SJCRH30 (cell line): Measurements from ENCODE around the gene ASCL2. TPM values are rescaled to one million over a fixed set of nuclear protein-coding genes. Genes with fewer than 3 reads are reported as not detected.

Source experiments
- DNase-seq, 2 experiments: peaks; one replicate each; pipeline ENCODE4 v3.0.0-alpha.2; 2015 to 2020
- H3K27ac ChIP-seq: fragments of 250-450 bp; sonication (Bioruptor Pico); 2 replicates; pipeline ENCODE4 v1.5.1; 2020; ENCODE audit warnings: mild to moderate bottlenecking, moderate library complexity
- H3K27me3 ChIP-seq: fragments of 250-450 bp; sonication (Bioruptor Pico); 2 replicates; pipeline ENCODE4 v1.5.1; 2020; ENCODE audit warnings: mild to moderate bottlenecking, moderate library complexity
- H3K36me3 ChIP-seq: fragments of 250-450 bp; sonication (Bioruptor Pico); 2 replicates; pipeline ENCODE4 v1.5.1; 2020; ENCODE audit warnings: mild to moderate bottlenecking, moderate library complexity
- H3K4me1 ChIP-seq: fragments of 250-450 bp; sonication (Bioruptor Pico); 2 replicates; pipeline ENCODE4 v1.5.1; 2020; ENCODE audit warnings: mild to moderate bottlenecking, moderate library complexity
- H3K4me3 ChIP-seq: fragments of 250-450 bp; sonication (Bioruptor Pico); 2 replicates; pipeline ENCODE4 v1.5.1; 2020; ENCODE audit warnings: mild to moderate bottlenecking, moderate library complexity
- H3K9me3 ChIP-seq: fragments of 250-450 bp; sonication (Bioruptor Pico); replicated peaks from 2 replicates; pipeline ENCODE4 v1.5.1; 2020; ENCODE audit warnings: mild to moderate bottlenecking, moderate library complexity
- total RNA-seq: library from RNA; depleted of rRNA; stranded (reverse); fragments of >200 nt; shearing (Covaris generic); gene quantifications from 2 replicates; pipeline ENCODE4 v1.2.3, GENCODE V29; 2014; rRNA removed

Gene ASCL2
- total RNA-seq: not detected in 2 replicates

DNA sequence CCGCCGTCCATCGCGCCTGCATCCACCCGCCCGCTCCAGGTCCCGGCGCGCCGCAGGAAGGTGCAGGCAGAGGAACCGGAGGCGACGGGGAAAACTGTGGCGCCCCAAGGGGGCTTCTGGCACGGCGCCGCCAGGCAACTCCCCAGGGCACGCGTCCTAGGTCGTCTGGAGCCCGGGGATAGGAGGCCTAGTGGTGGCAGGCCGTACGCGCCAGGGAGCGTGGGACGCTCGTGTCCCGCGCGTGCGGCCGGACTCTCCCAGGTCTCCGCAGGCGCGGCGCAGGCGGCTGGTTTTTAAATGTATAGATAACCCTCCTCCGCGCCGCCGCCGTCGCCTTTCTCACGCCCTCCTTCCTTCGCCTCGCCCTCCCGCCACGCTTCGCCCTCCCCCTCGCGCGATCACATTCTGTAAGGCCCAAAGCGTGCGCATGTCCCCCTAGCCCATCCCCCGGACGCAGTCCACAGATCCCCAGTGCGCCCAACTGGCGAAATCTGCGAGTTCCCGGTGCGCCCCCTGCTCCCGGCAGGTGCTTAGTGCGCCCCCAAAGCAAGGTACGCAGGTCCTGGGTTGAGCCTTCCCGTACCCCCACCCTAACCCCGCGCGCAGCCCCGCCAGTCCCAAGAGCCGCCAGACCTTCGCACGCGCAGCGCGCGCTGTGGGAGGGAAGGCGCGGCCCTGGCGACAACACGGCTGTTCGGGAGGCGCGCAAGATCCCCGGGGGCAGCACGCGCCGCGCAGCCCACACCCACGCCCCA lies at the start of gene ASCL2:
Gene ASCL2, minus strand, starts transcription at position 267 of the 755 bp plus-strand sequence. Its CDS starts 256 bp downstream, at position 11.
- H3K27me3 ChIP-seq: no peaks in the 10 kb centered on the region
- H3K36me3 ChIP-seq: no peaks in the 10 kb centered on the region
- no peaks in the 10 kb centered on the region for H3K4me1 ChIP-seq
- H3K4me3 ChIP-seq: no peak within 1 kb of the TSS
- no peaks in the 10 kb centered on the region for H3K9me3 ChIP-seq
- no peak within 1 kb of the TSS for H3K27ac ChIP-seq
- DNase-seq: no peak

- Histone ChIP-seq H3K4me1 (no peaks in the 10 kb centered on the region), H3K4me3 (no peak overlapping the region), H3K36me3 (no peaks in the 10 kb centered on the region), H3K27ac (no peak overlapping the region), H3K27me3 (no peaks in the 10 kb centered on the region; the same call in 1 of the 2 replicates), H3K9me3 (no peaks in the 10 kb centered on the region; the same call in 1 of the 2 replicates)
- no peak for DNase-seq
Measured at GRCh38 chr11:2319791-2320472, 49.5 kb upstream of the ASCL2 start.

GRCh38 chr11:2318707-2319106 lies 48.3 kb upstream of the ASCL2 start:
- Histone ChIP-seq H3K9me3 (no peaks in the 10 kb centered on the region; the same call in 1 of the 2 replicates), H3K36me3 (no peaks in the 10 kb centered on the region), H3K4me3 (no peak overlapping the region), H3K4me1 (no peaks in the 10 kb centered on the region), H3K27me3 (no peaks in the 10 kb centered on the region; the same call in 1 of the 2 replicates), H3K27ac (no peak overlapping the region)
- no peak for DNase-seq

- Histone ChIP-seq H3K9me3 (no peaks in the 10 kb centered on the region; the same call in 1 of the 2 replicates), H3K4me3 (no peak overlapping the region), H3K36me3 (no peaks in the 10 kb centered on the region), H3K27me3 (no peaks in the 10 kb centered on the region; the same call in 1 of the 2 replicates), H3K27ac (no peak overlapping the region), H3K4me1 (no peaks in the 10 kb centered on the region)
- no peak for DNase-seq
Measured at GRCh38 chr11:2318123-2318522, 47.7 kb upstream of the ASCL2 start.

GRCh38 chr11:2317354-2318050 lies 47.1 kb upstream of the ASCL2 start:
- DNase-seq: no peak

DNA sequence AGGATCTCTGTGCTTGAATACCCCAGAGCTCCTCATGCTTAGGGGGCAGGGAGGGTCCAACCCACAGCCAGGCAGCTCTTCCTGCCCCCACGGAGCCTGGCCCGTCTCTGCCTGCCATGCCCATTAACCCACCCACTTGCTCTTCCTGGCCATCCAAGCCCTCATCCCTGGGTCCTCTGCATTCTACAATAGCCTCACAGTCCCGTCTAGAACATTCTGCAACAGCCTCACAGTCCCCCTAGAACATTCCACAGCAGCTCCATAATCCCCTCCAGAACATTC lies 46.5 kb upstream of the ASCL2 start:
- DNase-seq: no peak
- H3K4me3 ChIP-seq: no peak overlapping the region

More at GRCh38 chr11:2317354-2318050, 47.1 kb upstream of the ASCL2 start:
- H3K27ac ChIP-seq: no peak overlapping the region
- no peaks in the 10 kb centered on the region; the same call in 1 of the 2 replicates for H3K27me3 ChIP-seq
- no peak overlapping the region for H3K4me3 ChIP-seq
- H3K4me1 ChIP-seq: no peaks in the 10 kb centered on the region
- no peaks in the 10 kb centered on the region for H3K36me3 ChIP-seq
- H3K9me3 ChIP-seq: no peaks in the 10 kb centered on the region

DNA sequence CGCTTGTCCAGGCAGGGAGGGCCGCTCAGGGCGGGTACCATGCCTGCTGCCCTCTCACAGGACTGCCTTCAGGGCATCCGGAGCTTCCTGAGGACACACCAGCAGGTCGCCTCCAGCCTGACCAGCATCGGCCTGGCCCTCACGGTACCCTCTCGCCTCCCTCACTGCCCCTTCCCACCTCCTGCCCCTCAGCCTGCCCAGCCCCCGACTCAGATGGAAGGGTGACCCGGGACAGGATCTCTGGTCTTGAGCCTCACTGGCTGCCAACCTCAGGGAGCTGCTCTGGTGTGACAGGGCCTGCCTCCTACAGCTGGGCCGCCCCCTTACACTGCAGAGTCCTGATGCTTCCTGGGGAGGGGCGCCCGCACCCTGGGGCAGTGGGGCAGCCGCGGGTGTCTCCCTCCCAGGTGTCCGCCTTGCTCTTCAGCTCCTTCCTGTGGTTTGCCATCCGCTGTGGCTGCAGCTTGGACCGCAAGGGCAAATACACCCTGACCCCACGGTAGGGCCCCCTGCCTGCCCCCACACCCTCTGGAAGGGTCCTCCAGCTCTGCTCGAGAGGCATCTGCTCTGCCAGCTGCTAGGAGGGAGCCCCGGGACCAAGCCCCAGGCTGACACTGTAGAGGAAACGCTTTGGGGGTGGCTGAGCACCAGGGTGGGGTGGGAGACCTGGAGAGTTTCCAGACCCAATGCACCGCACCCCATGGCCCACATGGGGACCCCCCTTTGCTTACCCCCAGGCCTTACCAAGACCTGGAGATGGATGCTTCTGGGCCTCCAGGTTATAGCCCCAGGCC lies 46.0 kb upstream of the ASCL2 start:
- H3K36me3 ChIP-seq: no peaks in the 10 kb centered on the region
- DNase-seq: no peak
- no peaks in the 10 kb centered on the region; the same call in 1 of the 2 replicates for H3K27me3 ChIP-seq
- H3K27ac ChIP-seq: no peak overlapping the region
- H3K4me1 ChIP-seq: no peaks in the 10 kb centered on the region
- no peak overlapping the region for H3K4me3 ChIP-seq
- no peaks in the 10 kb centered on the region for H3K9me3 ChIP-seq

More for the DNA sequence above, 46.5 kb upstream of the ASCL2 start:
- H3K27ac ChIP-seq: no peak overlapping the region
- H3K27me3 ChIP-seq: no peaks in the 10 kb centered on the region; the same call in 1 of the 2 replicates
- no peaks in the 10 kb centered on the region for H3K36me3 ChIP-seq
- no peaks in the 10 kb centered on the region for H3K4me1 ChIP-seq
- no peaks in the 10 kb centered on the region for H3K9me3 ChIP-seq

GRCh38 chr11:2315395-2316168 lies 45.2 kb upstream of the ASCL2 start:
- no peaks in the 10 kb centered on the region for H3K4me1 ChIP-seq

GRCh38 chr11:2314525-2315394 lies 44.4 kb upstream of the ASCL2 start:
- Histone ChIP-seq H3K36me3 (no peaks in the 10 kb centered on the region), H3K27me3 (no peaks in the 10 kb centered on the region; the same call in 1 of the 2 replicates), H3K27ac (no peak overlapping the region), H3K4me3 (no peak overlapping the region), H3K9me3 (no peaks in the 10 kb centered on the region), H3K4me1 (no peaks in the 10 kb centered on the region)
- peak; percentile 48 to 62 for DNase-seq

More at GRCh38 chr11:2315395-2316168, 45.2 kb upstream of the ASCL2 start:
- no peaks in the 10 kb centered on the region for H3K9me3 ChIP-seq
- no peaks in the 10 kb centered on the region; the same call in 1 of the 2 replicates for H3K27me3 ChIP-seq
- H3K27ac ChIP-seq: no peak overlapping the region
- H3K4me3 ChIP-seq: no peak overlapping the region
- H3K36me3 ChIP-seq: no peaks in the 10 kb centered on the region
- no peak for DNase-seq

GRCh38 chr11:2314136-2314524 lies 43.7 kb upstream of the ASCL2 start:
- H3K9me3 ChIP-seq: no peaks in the 10 kb centered on the region
- no peaks in the 10 kb centered on the region; the same call in 1 of the 2 replicates for H3K27me3 ChIP-seq
- H3K4me1 ChIP-seq: no peaks in the 10 kb centered on the region
- DNase-seq: no peak
- no peaks in the 10 kb centered on the region for H3K36me3 ChIP-seq
- no peak overlapping the region for H3K27ac ChIP-seq
- no peak overlapping the region for H3K4me3 ChIP-seq

DNA sequence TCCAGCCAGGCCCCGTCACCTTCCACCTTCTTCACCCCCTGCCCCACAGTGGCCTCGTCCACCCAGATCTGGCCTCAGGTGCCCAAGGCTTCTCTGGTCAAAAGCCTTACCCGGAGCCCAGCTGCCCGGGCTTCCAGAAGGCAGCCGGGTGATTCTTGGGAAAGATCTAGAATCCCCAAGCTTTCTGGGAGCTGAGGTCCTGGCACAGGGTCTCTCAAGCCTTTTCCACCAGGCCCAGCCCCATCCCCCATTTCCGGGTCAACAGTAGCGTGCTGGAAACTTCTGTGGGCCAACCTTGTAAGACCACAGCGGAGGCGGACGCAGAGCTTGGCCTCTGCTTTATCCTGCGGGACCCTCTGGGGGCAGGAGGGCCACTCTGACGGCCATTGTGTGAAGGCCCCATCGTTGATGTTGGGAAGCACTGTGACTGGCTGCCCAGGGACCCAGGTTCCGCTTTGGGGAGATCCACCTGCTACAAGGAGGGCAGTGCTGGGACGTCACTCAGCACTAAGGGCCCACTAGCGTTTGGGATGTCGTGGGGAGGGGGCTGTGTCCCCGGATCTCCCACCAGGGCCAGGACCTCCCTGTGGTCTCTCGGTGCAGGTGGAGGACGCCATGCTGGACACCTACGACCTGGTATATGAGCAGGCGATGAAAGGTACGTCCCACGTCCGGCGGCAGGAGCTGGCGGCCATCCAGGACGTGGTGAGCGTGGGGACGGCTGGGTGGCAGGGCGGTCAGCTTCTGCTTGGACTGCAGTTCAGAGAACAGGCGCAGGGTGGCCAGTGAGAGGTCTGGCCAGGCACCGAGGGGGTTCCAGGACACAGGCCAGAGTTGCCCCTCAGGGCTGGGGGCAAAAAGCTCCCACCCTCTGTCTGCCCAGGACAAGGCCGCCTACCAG lies 42.9 kb upstream of the ASCL2 start:
- Histone ChIP-seq H3K4me3 (no peak overlapping the region), H3K4me1 (no peaks in the 10 kb centered on the region), H3K27ac (no peak overlapping the region), H3K9me3 (no peaks in the 10 kb centered on the region), H3K36me3 (no peaks in the 10 kb centered on the region), H3K27me3 (no peaks in the 10 kb centered on the region; the same call in 1 of the 2 replicates)
- DNase-seq: no peak
